Stimulated activated CD4-positive, alpha-beta T cell treated with anti-CD3 and anti-CD28 coated beads, Interleukin-1b, Interleukin-23, amount 100 ng/mL, for 24 hours (primary cell): ENCODE results near the gene CSF1R.

Source experiments
- DNase-seq, 4 experiments: peaks; one replicate each; pipeline ENCODE4 v3.0.0-alpha.2; 2020; ENCODE audit warnings: low read depth in 4 of 4, low spot score in 1 of 4

Gene CSF1R

GRCh38 chr5:150070821-150071220 lies 15.5 kb downstream of the CSF1R start:
- no peak for DNase-seq

- DNase-seq = no peak
Measured at GRCh38 chr5:150069672-150070627, 16.4 kb downstream of the CSF1R start.

DNA sequence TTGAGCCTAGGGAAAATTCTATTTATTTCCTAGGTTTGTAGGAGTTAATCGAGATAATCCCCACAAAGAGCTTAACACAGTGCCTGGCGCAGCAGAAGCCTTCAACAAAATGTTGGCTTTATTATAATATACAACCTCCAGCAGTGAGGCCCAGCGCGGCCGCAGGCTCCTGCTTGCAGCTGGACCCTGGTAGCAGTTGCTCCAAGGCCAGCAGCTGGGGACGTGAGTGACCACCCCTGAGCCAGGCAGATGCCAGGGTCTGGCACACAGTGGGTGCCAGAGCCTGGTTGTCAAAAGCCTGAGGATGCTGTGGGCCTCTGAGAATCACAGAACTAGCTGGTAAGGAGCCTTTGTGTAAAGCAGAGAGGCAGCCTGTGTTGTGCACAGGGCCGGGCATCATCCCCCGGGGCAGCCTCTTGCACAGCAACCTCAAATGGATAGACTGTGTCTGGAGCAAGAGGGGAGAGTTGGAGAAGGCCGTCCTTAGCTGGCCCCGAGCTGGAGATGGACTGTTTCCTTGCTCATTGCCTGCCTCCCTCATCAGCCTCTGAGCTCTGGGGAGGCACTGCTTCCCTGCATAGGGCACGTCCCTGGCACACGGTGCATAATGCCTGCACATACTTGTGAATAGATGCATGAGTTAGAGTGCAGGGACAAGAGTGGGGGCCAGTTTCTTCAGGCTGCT lies 17.3 kb downstream of the CSF1R start:
- DNase-seq = no peak

GRCh38 chr5:150068472-150068871 lies 17.9 kb downstream of the CSF1R start:
- no peak for DNase-seq

DNA sequence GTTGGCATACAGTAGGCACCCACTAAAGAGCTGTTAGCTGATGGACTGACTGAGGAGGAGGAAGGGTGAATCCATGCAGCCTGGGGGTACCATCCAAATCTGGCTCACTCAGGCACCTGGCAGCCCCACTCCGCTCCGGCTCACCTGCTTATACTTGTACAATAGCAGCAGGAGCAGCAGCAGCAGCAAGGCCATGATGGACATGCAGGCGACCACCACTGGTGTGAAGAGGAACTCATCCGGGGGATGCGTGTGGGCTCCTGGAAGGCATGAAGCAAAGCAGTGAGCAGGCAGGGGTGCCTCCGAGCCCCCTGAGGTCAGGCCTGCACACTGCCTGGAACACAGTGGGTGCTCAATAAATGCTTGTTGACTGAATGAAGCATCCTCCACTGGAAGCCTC lies 18.3 kb downstream of the CSF1R start:
- DNase-seq = no peak

GRCh38 chr5:150067405-150067960 lies 18.9 kb downstream of the CSF1R start:
- DNase-seq = no peak

DNA sequence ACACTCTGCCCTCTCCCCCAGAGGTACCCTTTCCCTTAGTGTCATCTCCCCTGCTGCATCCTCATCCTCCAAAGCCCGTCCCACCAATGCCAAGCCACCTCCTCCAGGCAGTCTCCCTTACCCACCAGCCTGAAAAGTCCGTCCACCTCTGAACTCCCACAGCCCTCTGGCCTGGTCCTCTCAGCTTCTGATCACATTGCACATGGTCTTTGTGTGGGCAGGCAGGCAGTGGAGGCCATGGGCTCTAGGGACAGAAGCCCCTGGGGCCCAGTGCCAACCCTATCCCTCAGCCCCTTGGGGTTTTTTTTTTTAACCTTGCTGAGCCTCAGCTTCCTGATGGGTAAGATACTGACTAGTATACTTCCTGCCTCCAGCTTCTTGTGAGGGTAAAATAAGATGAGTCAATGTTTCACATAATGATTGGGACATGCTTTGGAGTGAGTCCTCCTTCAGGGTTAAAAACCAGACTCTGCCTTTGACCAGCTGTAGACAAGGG lies 19.4 kb downstream of the CSF1R start:
- no peak for DNase-seq

DNA sequence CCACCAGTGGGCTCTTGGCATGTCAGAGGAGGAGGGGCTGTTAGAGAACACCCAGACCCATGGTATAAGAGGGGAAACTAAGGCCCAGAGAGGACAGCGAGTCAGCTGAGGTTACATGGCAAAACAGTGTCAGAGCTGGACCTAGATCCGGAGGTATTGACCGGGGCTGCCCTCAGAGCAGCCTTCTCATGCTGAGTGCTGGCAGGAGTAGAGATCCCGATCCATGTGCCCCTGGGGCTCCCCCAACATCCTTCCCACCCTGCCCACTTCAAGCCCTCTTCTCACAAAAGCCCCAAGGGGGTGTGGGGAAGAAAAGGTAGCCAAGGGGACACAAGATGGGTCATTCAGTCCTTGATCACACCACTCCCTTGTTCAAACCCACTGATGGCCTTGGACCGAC lies 19.9 kb downstream of the CSF1R start:
- DNase-seq = no peak

DNA sequence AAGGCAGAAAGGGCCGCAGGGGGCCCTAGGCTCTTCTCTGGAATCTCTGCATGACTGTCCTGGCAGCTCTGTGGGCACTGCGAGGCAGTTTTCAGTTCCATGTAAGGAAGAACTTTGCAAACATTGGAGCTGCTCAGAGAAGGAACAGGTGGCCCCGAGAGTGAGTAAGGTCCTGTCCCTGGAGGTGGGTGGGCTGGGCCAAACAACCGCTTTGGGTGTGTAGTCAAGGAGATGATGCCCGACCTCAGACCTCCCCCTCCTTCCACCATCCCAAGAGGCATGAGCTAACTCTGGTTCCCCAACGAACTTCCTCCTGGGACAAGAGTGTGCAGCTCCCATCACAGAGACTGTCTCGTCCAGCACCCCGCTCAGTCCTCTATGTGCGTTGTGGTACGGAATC lies 20.5 kb downstream of the CSF1R start:
- no peak for DNase-seq

DNA sequence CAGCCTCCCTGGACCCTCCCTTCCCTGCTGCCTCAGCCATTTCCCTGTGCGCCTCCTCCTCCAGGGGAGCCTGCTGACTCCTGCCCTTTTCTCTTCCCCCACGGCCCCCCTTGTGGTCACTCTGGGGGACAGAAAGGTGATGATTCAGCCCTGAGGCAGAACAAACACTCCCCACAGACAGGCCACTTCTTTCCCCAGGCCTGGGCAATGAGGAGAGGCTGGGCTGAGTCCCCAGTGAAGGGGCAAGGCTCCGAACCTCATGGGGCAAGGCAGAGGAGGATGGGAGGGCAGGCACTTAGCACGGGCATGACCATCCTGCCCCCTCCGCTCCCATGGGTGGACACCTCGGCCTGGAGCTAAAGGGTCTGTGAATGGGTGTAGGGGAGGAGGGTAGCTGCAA lies 21.0 kb downstream of the CSF1R start:
- DNase-seq = no peak

DNA sequence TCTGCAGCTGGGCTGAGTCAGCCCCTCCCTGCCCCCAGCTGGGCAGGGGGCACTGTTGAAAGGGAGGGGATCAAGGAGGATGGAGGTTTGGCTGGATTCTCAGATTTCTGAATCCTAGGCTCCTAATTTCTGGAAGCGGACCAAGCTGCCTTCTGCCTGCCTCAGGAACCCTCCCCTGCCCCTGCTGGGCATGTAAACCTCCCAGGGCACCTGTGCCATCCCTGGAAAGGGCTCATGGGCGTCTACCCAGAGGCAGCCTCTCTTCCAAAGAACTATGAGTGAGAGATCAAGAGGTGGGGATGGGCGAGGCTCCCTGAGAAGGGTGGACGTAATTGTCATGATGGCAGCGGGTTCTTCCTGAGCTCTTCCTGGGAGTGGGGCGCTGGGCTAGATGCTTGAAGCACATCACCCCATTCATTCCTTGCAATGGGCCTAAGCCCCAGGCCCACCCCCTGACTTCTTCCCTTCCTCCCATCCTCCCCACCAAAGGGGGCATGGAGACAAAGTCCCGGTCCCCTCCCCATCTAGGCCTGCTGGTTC lies 21.6 kb downstream of the CSF1R start:
- DNase-seq = no peak

- no peak for DNase-seq
Measured at GRCh38 chr5:150063638-150064037, 22.7 kb downstream of the CSF1R start.

DNA sequence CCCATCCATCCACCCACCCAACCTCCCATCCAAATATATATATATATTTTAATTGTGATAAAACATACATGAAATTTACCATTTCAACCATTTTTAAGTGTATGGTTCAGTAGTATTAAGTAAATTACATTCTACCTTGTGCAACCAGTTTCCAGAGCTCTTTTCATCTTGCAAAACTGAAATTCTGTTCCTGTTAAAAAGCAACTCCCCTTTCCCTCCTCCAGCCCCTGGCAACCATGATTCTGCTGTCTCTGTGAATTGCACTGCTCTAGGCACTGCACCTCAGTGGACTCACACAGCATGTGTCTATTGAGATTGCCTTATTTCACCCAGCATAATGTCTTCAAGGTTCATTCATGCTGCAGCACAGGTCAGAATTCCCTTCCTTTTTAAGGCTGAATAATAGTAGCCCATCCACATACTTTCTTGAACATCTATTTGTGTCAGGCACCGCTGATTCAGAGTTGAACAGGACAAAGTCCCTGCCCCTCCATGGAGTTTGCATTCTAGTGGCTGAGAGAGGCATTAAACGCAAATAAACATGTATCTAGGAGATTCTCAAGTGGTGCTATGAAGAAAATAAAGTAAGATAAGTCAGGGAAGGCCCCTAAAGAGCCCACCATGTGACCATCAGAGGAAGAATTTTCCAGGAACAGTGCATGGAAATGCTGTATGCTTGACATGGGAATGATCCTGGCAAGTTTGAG lies 24.0 kb downstream of the CSF1R start:
- no peak for DNase-seq

GRCh38 chr5:150061538-150061995 lies 24.8 kb downstream of the CSF1R start:
- DNase-seq = no peak

GRCh38 chr5:150060471-150060870 lies 25.9 kb downstream of the CSF1R start:
- DNase-seq = no peak

- no peak for DNase-seq
Measured at GRCh38 chr5:150059623-150060022, 26.7 kb downstream of the CSF1R start.

- DNase-seq = no peak
Measured at GRCh38 chr5:150058480-150059126, 27.8 kb downstream of the CSF1R start.

- DNase-seq = no peak
Measured at GRCh38 chr5:150057996-150058395, 28.4 kb downstream of the CSF1R start.

DNA sequence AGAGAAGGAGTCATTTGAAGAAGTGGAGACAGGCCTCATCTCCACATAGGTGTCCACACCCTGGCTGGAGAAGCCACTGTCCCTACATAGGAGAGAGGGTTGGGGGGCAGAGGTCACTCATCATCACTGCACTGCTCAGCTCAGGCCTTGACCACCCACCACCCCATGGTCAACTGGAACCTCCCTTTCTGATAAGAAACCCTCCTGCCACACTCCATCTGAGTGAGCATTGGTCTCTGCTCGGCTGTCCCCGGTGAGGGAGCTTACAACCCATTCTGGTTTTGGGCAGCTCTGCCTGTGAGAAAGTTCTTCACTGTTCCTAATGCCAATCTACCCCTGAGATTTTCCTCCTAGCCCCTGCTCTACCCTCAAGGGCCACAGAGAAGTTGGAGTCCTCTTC lies 28.8 kb downstream of the CSF1R start:
- DNase-seq = no peak

GRCh38 chr5:150057052-150057451 lies 29.3 kb downstream of the CSF1R start:
- no peak for DNase-seq
